ENCODE results near the gene NDST1. TPM values are rescaled to one million over a fixed set of nuclear protein-coding genes. Genes with fewer than 3 reads are reported as not detected.

The NDST1 gene
- total RNA-seq, 6 donors from 2014 or later: 81.7 to 265 (median 166) TPM

GRCh38 chr5:150549735-150550134 lies 41.8 kb downstream of the NDST1 start:
- peaks cover 53 to 100% (median 90%) of the 10 kb centered on the region in 4 donors for H3K36me3 ChIP-seq
- WGBS, 2 donors: 83 to 92% methylated on average over 1 of the region's 1 CpG
- no peaks in the 10 kb centered on the region for H3K9me3 ChIP-seq
- H3K4me1 ChIP-seq: peaks cover 0 to under 1% (median under 1%) of the 10 kb centered on the region in 4 donors
- TF ChIP-seq POLR2A (IDR thresholded peaks at IDR 0.05) (no peak), CTCF (IDR thresholded peaks at IDR 0.05) (no peak), EP300 (IDR thresholded peaks at IDR 0.05) (no peak), POLR2AphosphoS5 (IDR thresholded peaks at IDR 0.05) (no peak)
- H3K27ac ChIP-seq: no peak overlapping the region
- DNase-seq (no peak), ATAC-seq (ENCODE audit: low FRiP score in 2 of 2) (no peak)
- no peaks in the 10 kb centered on the region for H3K27me3 ChIP-seq
- H3K4me3 ChIP-seq: no peak overlapping the region

- Histone ChIP-seq H3K36me3 (peaks cover 56 to 100% (median 92%) of the 10 kb centered on the region in 4 donors), H3K4me1 (no peaks in the 10 kb centered on the region), H3K9me3 (no peaks in the 10 kb centered on the region), H3K27me3 (no peaks in the 10 kb centered on the region), H3K27ac (peak overlapping the region in 1 of 4 donors; percentile 7), H3K4me3 (no peak overlapping the region)
- DNase-seq: no peak
- no peak for ATAC-seq (ENCODE audit: low FRiP score in 2 of 2)
- WGBS, 2 donors: 54 to 69% methylated on average over 7 to 8 of the region's 8 CpGs
- TF ChIP-seq EP300 (IDR thresholded peaks at IDR 0.05): no peak
- TF ChIP-seq CTCF (IDR thresholded peaks at IDR 0.05): no peak
- no peak for TF ChIP-seq POLR2A (IDR thresholded peaks at IDR 0.05)
- no peak for TF ChIP-seq POLR2AphosphoS5 (IDR thresholded peaks at IDR 0.05)
These were observed 42.4 kb downstream of the NDST1 start for GRCh38 chr5:150550286-150550685.

GRCh38 chr5:150551066-150551465 lies 43.1 kb downstream of the NDST1 start:
- Histone ChIP-seq H3K27me3 (no peaks in the 10 kb centered on the region), H3K4me1 (no peaks in the 10 kb centered on the region), H3K27ac (no peak overlapping the region), H3K36me3 (peaks cover 51 to 100% (median 93%) of the 10 kb centered on the region in 4 donors), H3K9me3 (no peaks in the 10 kb centered on the region), H3K4me3 (no peak overlapping the region)
- no peak for DNase-seq
- ATAC-seq (ENCODE audit: low FRiP score in 2 of 2): no peak
- WGBS, 2 donors: 64 to 65% methylated on average over 2 of the region's 2 CpGs
- no peak for TF ChIP-seq EP300 (IDR thresholded peaks at IDR 0.05)
- TF ChIP-seq POLR2A (IDR thresholded peaks at IDR 0.05): no peak
- TF ChIP-seq POLR2AphosphoS5 (IDR thresholded peaks at IDR 0.05): no peak
- no peak for TF ChIP-seq CTCF (IDR thresholded peaks at IDR 0.05)

- Histone ChIP-seq H3K27ac (no peak overlapping the region), H3K4me3 (no peak overlapping the region), H3K27me3 (no peaks in the 10 kb centered on the region), H3K4me1 (no peaks in the 10 kb centered on the region), H3K9me3 (no peaks in the 10 kb centered on the region), H3K36me3 (peaks cover 40 to 91% (median 74%) of the 10 kb centered on the region in 4 donors)
- no peak for ATAC-seq (ENCODE audit: low FRiP score in 2 of 2)
- WGBS, 2 donors: 93 to 94% methylated on average over 17 of the region's 17 CpGs
- TF ChIP-seq POLR2AphosphoS5 (IDR thresholded peaks at IDR 0.05) (no peak), POLR2A (IDR thresholded peaks at IDR 0.05) (no peak), CTCF (IDR thresholded peaks at IDR 0.05) (no peak), EP300 (IDR thresholded peaks at IDR 0.05) (no peak)
- peak in 1 of 2 donors; percentile 55 for DNase-seq
These were observed 45.5 kb downstream of the NDST1 start for GRCh38 chr5:150553402-150553801.

DNA sequence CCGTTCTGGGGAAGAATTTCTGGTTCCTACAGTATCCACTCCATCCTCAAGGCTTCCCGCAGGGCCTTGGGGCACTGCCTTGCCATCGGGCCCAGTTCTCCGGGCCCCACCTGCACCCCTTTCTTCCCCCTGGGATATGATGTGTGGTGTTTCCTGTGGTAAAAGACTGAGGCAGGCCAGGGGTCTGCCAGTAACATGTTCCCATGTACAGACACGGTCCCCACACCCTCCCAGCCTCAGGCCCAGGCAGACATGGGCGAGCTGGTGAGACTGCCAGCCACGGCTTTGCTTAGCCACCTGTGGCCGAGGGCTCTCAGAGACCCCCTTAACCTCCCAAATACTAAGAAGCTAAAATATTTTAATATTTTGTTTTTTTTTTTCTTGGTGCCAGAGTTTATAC lies 46.0 kb downstream of the NDST1 start:
- H3K9me3 ChIP-seq: no peaks in the 10 kb centered on the region
- TF ChIP-seq EP300 (IDR thresholded peaks at IDR 0.05) (no peak), CTCF (IDR thresholded peaks at IDR 0.05) (no peak)
- DNase-seq (no peak), ATAC-seq (ENCODE audit: low FRiP score in 2 of 2) (no peak)
- H3K4me3 ChIP-seq: no peak overlapping the region
- H3K36me3 ChIP-seq: peaks cover 35 to 86% (median 69%) of the 10 kb centered on the region in 4 donors
- H3K27me3 ChIP-seq: no peaks in the 10 kb centered on the region
- WGBS, 2 donors: 93 to 95% methylated on average over 6 to 8 of the region's 8 CpGs
- no peak overlapping the region for H3K27ac ChIP-seq
- no peaks in the 10 kb centered on the region for H3K4me1 ChIP-seq
